WTC11 (cell line): Measurements from ENCODE around the gene TREH. TPM values are rescaled to one million over a fixed set of nuclear protein-coding genes. Genes with fewer than 3 reads are reported as not detected.

ENCODE experiments used
- ATAC-seq: fragments of 200-7000 bp; cut with Tn5 transposase; 2 replicates; pipeline ENCODE4 v1.10.0; 2021; ENCODE audit warnings: mild to moderate bottlenecking, moderate library complexity
- CTCF ChIA-PET: fragments of 300-600 bp; sonication (Branson Sonifier 250); formaldehyde crosslinking; loops from one replicate; lab custom pipeline; 2021; ENCODE audit warnings: antibody characterized with exemption; lab: Charles Lee
- POLR2A ChIA-PET: fragments of 350-600 bp; sonication (Branson Sonifier 250); formaldehyde crosslinking; loops from one replicate; lab custom pipeline; 2021; ENCODE audit warnings: antibody characterized with exemption; lab: Charles Lee
- DNase-seq: peaks from one replicate; pipeline ENCODE4 v3.0.0; 2021; ENCODE audit warnings: low spot score
- H3K27ac Mint-ChIP-seq: 2 replicates; pipeline ENCODE4 v1.8.0; 2021; ENCODE audit warnings: mixed read lengths
- H3K27me3 Mint-ChIP-seq: 2 replicates; pipeline ENCODE4 v1.8.0; 2021; ENCODE audit warnings: low read depth, mild to moderate bottlenecking, moderate library complexity, mixed read lengths
- H3K36me3 Mint-ChIP-seq: 2 replicates; pipeline ENCODE4 v1.8.0; 2021; ENCODE audit warnings: mixed read lengths
- H3K4me1 Mint-ChIP-seq: 2 replicates; pipeline ENCODE4 v1.8.0; 2022; ENCODE audit warnings: mixed read lengths
- H3K4me3 Mint-ChIP-seq: 2 replicates; pipeline ENCODE4 v1.8.0; 2021; ENCODE audit warnings: mild to moderate bottlenecking, moderate library complexity, mixed read lengths
- H3K9me3 Mint-ChIP-seq: 2 replicates; pipeline ENCODE4 v1.8.0; 2021; ENCODE audit warnings: mixed read lengths
- AFF4 ChIP-seq: sonication (generic); formaldehyde crosslinking; IDR thresholded peaks from 2 replicates; pipeline ENCODE4 v1.8.1; 2023; ENCODE audit warnings: mild to moderate bottlenecking, missing genetic modification reagents, borderline replicate concordance
- E2F5 ChIP-seq: sonication (generic); formaldehyde crosslinking; IDR thresholded peaks from 2 replicates; pipeline ENCODE4 v1.8.1; 2022; ENCODE audit warnings: mild to moderate bottlenecking, moderate library complexity, missing genetic modification reagents
- ETV6 ChIP-seq: sonication (generic); formaldehyde crosslinking; IDR thresholded peaks from 2 replicates; pipeline ENCODE4 v1.8.1; 2022; ENCODE audit warnings: mild to moderate bottlenecking, missing genetic modification reagents
- HMGA2 ChIP-seq: fragments of 250-450 bp; sonication (Bioruptor Pico); IDR thresholded peaks from 2 replicates; pipeline ENCODE4 v1.4.0; 2021; ENCODE audit warnings: mild to moderate bottlenecking, moderate library complexity
- JAZF1 ChIP-seq: fragments of 250-450 bp; sonication (Bioruptor Pico); IDR thresholded peaks from 2 replicates; pipeline ENCODE4 v1.9.0; 2021; ENCODE audit warnings: moderate library complexity, mild to moderate bottlenecking, inconsistent platforms
- KAT7 ChIP-seq: sonication (generic); formaldehyde crosslinking; IDR thresholded peaks from 2 replicates; pipeline ENCODE4 v1.8.1; 2023; ENCODE audit warnings: missing genetic modification reagents, mild to moderate bottlenecking, borderline replicate concordance
- NFE2L1 ChIP-seq: sonication (generic); formaldehyde crosslinking; IDR thresholded peaks from 2 replicates; pipeline ENCODE4 v1.8.1; 2023; ENCODE audit warnings: missing genetic modification reagents
- PREB ChIP-seq: sonication (generic); formaldehyde crosslinking; IDR thresholded peaks from 2 replicates; pipeline ENCODE4 v1.8.1; 2022; ENCODE audit warnings: mild to moderate bottlenecking, missing genetic modification reagents, moderate library complexity, borderline replicate concordance
- TEAD1 ChIP-seq: sonication (generic); formaldehyde crosslinking; IDR thresholded peaks from 2 replicates; pipeline ENCODE4 v1.8.0; 2022; ENCODE audit warnings: mild to moderate bottlenecking, missing genetic modification reagents
- TP53 ChIP-seq: sonication (generic); formaldehyde crosslinking; IDR thresholded peaks from 2 replicates; pipeline ENCODE4 v1.8.1; 2023; ENCODE audit warnings: mild to moderate bottlenecking, missing genetic modification reagents
- ZBTB43 ChIP-seq: sonication (generic); formaldehyde crosslinking; IDR thresholded peaks from 2 replicates; pipeline ENCODE4 v1.8.1; 2023; ENCODE audit warnings: mild to moderate bottlenecking, missing genetic modification reagents
- ZNF263 ChIP-seq: sonication (generic); formaldehyde crosslinking; IDR thresholded peaks from 2 replicates; pipeline ENCODE4 v1.8.1; 2022; ENCODE audit warnings: low read depth, mild to moderate bottlenecking, moderate library complexity, missing genetic modification reagents
- ZNF532 ChIP-seq: fragments of 250-450 bp; sonication (Bioruptor Pico); IDR thresholded peaks from 2 replicates; pipeline ENCODE4 v1.9.0; 2021; ENCODE audit warnings: mild to moderate bottlenecking, borderline replicate concordance
- total RNA-seq: library from RNA; stranded (reverse); gene quantifications from 3 replicates; pipeline ENCODE4 v1.2.3, GENCODE V29; 2021
- TF ChIP-seq, protein P1 (sequence below): fragments of 250-450 bp; sonication (Bioruptor Pico); IDR thresholded peaks from 2 replicates; pipeline ENCODE4 v1.8.0; 2021; ENCODE audit warnings: mild to moderate bottlenecking
- TF ChIP-seq, protein P2 (sequence below): sonication (generic); formaldehyde crosslinking; IDR thresholded peaks from 2 replicates; pipeline ENCODE4 v1.8.1; 2023; ENCODE audit warnings: mild to moderate bottlenecking, missing genetic modification reagents, moderate library complexity

The TREH gene
- total RNA-seq, 1 experiment from 2014 or later, result not detected

GRCh38 chr11:118715837-118716260 lies 36.4 kb upstream of the TREH start (continued):
- TF ChIP-seq E2F5 (CRISPR knock-in tag), result 0 out of 2 replicates have a peak, but pooled peaks have one; percentile 39
- TF ChIP-seq AFF4 (CRISPR knock-in tag), result peak; percentile 76; the same call in 1 of the 2 replicates
- peak; percentile 56; the same call in 1 of the 2 replicates for TF ChIP-seq TEAD1 (CRISPR knock-in tag)
- peak; percentile 98 for TF ChIP-seq NFE2L1 (CRISPR knock-in tag)

- CTCF ChIA-PET, result interaction anchor here (0.7 to 1.4 kb wide), 7 partner anchors 18 to 221 kb away, joined by 3 to 18 read pairs (median 3); no protein-coding TSS in a partner anchor
- H3K27me3 Mint-ChIP-seq, result no peaks in the 10 kb centered on the region
- H3K4me3 Mint-ChIP-seq, result peak overlapping the region; percentile 89
- H3K36me3 Mint-ChIP-seq, result peaks cover 28% of the 10 kb centered on the region
- peaks cover 65% of the 10 kb centered on the region for H3K4me1 Mint-ChIP-seq
- TF ChIP-seq ETV6 (CRISPR knock-in tag) (no peak), ZNF532 (no peak; the same call in 1 of the 2 replicates), ZBTB43 (CRISPR knock-in tag) (0 out of 2 replicates have a peak, but pooled peaks have one; percentile 6)
- TF ChIP-seq, protein P1, sequence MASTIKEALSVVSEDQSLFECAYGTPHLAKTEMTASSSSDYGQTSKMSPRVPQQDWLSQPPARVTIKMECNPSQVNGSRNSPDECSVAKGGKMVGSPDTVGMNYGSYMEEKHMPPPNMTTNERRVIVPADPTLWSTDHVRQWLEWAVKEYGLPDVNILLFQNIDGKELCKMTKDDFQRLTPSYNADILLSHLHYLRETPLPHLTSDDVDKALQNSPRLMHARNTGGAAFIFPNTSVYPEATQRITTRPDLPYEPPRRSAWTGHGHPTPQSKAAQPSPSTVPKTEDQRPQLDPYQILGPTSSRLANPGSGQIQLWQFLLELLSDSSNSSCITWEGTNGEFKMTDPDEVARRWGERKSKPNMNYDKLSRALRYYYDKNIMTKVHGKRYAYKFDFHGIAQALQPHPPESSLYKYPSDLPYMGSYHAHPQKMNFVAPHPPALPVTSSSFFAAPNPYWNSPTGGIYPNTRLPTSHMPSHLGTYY, result 0 out of 2 replicates have a peak, but pooled peaks have one; percentile 73
- ATAC-seq (peak; percentile 71), DNase-seq (no peak)
- peak overlapping the region; percentile 99 for H3K27ac Mint-ChIP-seq
- no peaks in the 10 kb centered on the region for H3K9me3 Mint-ChIP-seq
- POLR2A ChIA-PET, result interaction anchor here (0.6 to 1.6 kb wide), 10 partner anchors 16 to 113 kb away, joined by 3 to 9 read pairs (median 4); partner anchors contain the start of gene DDX6
These were observed 35.9 kb upstream of the TREH start for GRCh38 chr11:118715245-118715831.

DNA sequence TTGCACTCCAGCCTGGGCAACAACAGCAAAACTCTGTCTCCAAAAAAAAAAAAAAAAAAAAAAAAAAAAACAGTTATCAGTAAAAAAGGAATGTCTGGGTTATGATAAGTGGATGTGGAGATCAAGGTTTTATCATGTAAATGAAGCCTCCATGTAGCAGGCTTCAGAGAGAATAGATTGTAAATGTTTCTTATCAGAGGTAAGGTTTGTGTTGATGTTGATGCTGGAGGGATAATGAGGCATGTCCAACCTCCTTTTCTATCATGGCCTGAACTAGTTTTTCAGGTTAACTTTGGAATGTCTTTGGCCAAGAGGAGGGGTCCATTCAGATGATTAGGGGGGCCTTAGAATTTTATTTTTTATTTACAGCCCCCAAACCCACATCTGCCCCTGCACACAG lies 35.4 kb upstream of the TREH start:
- DNase-seq (no peak), ATAC-seq (peak; percentile 3; the same call in 1 of the 2 replicates)
- ChIA-PET CTCF (interaction anchor here (0.6 to 1.4 kb wide), 6 partner anchors 18 to 120 kb away, joined by 3 to 18 read pairs (median 4); no protein-coding TSS in a partner anchor), POLR2A (interaction anchor here (0.6 to 1.6 kb wide), 6 partner anchors 25 to 113 kb away, joined by 4 to 9 read pairs (median 6); partner anchors contain the start of gene DDX6)
- peaks cover 29% of the 10 kb centered on the region for H3K36me3 Mint-ChIP-seq
- H3K9me3 Mint-ChIP-seq, result no peaks in the 10 kb centered on the region
- no peaks in the 10 kb centered on the region for H3K27me3 Mint-ChIP-seq
- H3K4me3 Mint-ChIP-seq, result no peak overlapping the region
- H3K4me1 Mint-ChIP-seq, result peaks cover 61% of the 10 kb centered on the region
- peak overlapping the region; percentile 99 for H3K27ac Mint-ChIP-seq
- TF ChIP-seq KAT7 (no peak), JAZF1 (no peak), HMGA2 (no peak), ZNF263 (CRISPR knock-in tag) (no peak), TP53 (CRISPR knock-in tag) (no peak), PREB (CRISPR knock-in tag) (no peak)
- TF ChIP-seq, protein P2, sequence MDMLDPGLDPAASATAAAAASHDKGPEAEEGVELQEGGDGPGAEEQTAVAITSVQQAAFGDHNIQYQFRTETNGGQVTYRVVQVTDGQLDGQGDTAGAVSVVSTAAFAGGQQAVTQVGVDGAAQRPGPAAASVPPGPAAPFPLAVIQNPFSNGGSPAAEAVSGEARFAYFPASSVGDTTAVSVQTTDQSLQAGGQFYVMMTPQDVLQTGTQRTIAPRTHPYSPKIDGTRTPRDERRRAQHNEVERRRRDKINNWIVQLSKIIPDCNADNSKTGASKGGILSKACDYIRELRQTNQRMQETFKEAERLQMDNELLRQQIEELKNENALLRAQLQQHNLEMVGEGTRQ (CRISPR knock-in tag), result no peak
